ENCODE data around the gene FKBP5.
"Not testable (repeated sequence)": the region's sequence is repeated elsewhere in the genome, so short reads cannot be mapped to it uniquely, and the experiment has no call there.

The FKBP5 gene

DNA sequence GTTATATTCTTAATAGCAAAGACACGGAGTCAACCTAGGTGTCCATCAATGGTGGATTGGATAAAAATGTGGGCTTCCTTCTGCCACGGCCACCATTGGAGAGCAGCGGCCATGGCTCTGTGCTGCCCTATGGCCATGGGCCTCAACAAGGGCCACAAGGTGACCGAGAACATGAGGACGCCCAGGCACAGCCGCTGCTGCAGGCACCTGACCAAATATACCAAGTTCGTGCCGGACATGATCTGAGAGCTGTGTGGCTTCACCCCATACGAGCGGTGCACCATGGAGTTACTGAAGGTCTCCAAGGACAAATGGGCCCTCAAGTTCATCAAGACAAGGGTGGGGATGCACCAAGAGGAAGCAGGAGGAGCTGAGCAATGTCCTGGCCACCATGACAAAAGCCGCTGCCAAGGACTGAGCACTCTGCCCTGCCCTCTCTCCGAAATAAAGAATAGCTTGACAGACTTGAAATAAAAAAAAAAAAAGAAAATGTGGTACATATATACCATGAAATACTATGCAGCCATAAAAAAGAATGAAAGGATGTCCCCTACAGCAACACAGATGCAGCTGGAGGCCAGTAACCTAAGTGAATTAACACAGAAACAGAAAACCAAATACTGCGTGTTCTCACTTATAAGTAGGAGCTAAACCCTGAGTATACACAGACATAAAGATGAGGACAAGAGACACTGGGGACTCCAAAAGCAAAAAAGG is 81.0 kb downstream of the FKBP5 start:
- DNase-seq: no peak

DNA sequence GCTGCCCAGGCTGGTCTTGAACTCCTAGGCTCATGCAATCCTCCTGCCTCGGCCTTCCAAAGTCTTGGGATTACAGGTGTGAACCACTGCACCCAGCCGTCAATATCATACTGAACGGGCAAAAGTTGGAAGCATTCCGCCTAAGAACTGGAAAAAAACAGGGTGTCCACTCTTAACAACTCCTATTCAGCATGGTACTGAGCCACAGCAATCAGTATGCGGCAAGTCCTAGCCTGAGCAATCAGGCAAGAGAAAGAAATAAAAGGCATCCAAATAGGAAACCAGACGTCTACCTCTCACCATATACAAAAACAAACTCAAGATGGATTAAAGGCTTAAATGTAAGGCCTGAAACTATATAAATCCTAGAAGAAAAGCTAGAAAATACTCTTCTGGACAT is 83.1 kb downstream of the FKBP5 start:
- DNase-seq: no peak

DNA sequence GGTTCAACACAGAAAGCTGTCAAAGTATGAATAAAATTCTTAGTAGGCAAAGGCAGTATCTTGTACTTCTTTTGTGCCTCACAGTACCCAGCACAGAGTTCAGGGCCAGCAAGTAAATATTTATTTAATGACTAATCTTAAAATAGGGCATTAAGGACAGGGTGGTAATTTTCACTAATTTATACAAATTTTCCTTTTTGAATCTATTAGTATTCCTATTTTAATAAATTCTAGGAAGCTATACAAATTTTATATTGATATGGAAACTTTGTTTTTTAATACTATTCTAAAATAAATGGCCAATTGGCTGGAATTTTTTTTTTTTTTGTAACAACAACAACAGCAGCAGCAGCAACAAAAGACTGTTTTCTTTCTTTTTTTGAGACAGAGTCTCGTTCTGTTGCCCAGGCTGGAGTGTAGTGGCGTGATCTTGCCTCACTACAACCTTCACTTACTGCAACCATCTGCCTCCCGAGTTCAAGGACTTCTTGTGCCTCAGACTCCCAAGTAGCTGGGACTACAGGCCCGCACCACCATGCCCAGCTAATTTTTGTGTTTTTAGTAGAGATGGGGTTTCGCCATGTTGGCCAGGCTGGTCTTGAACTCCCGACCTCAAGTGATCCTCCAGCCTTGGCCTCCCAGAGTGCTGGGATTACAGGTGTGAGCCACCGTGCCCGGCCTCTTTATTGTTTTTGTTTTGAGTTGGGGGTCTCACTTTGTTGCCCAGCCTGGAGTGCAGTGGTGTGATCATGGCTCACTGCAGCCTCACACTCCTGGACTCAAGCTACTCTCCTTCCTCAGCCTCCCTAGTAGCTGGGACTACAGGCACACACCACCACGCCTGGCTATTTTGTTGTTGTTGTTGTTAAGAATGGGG is 85.2 kb downstream of the FKBP5 start:
- DNase-seq: no peak

GRCh38 chr6:35602133-35602946 is 86.4 kb downstream of the FKBP5 start:
- no peak for DNase-seq

- no peak for DNase-seq
Measured at GRCh38 chr6:35601331-35602132, 87.2 kb downstream of the FKBP5 start.

- DNase-seq: no peak
Measured at GRCh38 chr6:35600659-35601125, 88.0 kb downstream of the FKBP5 start.

GRCh38 chr6:35599761-35600658 is 88.7 kb downstream of the FKBP5 start:
- DNase-seq: no peak

DNA sequence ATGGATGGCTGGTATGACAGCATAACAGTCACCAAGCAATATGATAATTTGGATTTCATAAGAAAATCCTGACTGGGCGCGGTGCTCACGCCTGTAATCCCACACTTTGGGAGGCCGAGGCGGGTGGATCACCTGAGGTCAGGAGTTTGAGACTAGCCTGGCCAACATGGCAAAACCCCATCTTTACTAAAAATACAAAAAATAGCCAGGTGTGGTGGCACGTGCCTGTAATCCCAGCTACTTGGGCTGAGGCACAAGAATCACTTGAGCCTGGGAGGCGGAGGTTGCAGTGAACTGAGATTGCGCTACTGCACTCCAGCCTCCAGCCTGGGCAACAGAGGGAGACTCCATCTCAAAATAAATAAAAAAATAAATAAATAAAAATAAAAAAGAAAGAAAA is 90.1 kb downstream of the FKBP5 start:
- not testable (repeated sequence) for DNase-seq

DNA sequence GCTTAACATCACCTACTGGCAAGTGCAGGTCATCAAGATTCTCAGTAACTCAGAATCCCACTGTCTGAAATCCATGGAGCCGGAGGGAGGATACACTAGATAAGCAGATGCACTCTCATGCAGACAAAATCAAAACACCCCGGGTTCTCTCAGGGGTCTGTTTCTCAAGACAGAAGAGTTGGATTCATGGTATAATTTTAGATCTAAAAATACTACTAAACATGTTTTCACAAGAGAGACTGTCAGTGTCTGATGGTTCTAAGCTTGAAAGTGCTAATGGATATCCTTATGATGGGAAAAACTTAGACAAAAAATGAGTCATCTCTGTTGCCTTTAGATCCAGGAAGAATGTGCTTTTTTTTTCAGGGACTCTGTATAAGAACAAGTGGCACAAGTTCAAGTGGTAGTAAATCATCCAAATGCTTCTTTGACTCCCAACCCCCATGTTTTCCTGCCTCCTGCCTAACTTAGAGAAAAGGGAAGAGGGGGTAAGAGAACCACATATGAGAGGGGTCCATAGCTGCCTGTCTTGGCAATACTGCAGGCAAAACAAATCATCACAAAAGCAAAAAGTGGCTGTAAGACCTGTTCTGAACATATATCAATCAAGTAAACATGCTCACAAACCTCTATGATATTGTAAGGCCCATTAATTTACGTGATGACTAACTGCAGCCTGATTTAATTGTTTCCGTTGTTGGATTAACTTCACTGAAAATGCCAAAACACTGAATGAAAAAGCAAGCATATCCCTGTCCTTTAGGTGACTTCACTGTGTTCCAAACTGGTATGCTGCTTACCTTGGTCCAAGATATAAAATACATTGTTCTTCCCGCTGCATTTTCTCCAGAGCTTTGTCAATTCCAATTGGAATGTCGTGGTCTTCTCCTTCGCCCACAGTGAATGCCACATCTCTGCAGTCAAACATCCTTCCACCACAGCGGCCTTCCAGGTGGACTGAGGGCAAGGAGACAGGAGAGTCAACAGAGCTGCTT is 92.0 kb downstream of the FKBP5 start:
- DNase-seq: no peak

GRCh38 chr6:35594503-35595186 is 94.1 kb downstream of the FKBP5 start:
- DNase-seq: no peak

DNA sequence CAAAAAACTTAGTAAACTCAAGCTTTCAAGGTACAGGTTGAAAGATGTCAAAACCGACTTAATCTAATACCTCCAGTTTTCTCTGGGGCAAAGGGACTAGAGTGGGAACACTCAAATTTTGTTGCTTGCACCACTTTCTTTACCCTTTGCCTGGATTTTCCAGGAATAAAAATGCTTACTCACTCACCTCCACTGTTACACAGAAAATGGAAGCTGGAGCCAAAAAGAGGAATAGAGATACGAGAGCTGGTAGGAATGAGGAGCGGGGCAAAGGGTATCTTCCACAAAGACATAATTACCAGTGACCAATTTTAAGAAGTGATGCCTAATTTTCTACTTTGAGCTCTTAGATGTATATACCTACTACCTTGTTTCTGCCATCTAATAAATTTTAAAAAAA is 96.5 kb downstream of the FKBP5 start:
- no peak for DNase-seq

DNA sequence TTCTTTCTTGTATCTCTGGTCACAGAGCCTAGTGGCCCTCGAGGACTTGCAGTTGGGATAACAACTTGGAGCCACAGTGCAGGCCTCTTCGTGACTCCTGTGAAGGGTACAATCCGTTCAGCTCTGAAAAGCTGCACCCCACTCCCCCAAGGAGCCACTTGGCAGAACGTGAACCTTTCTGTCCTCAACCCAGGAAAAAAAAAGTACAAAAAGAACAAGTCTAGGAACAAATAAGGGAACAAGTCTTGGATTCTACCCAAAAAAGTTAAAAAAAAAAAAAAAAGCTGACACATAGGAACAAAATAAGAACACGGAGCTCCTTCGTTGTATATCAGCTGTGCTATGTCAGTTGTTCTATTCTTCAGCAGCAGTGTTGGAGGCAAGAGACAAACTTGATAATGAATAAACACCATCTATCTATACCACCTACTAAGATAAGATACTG is 98.1 kb downstream of the FKBP5 start:
- DNase-seq: no peak

- DNase-seq: no peak
Measured at GRCh38 chr6:35589904-35590303, 98.8 kb downstream of the FKBP5 start.

- no peak for DNase-seq
Measured at GRCh38 chr6:35589201-35589739, 99.4 kb downstream of the FKBP5 start.

DNA sequence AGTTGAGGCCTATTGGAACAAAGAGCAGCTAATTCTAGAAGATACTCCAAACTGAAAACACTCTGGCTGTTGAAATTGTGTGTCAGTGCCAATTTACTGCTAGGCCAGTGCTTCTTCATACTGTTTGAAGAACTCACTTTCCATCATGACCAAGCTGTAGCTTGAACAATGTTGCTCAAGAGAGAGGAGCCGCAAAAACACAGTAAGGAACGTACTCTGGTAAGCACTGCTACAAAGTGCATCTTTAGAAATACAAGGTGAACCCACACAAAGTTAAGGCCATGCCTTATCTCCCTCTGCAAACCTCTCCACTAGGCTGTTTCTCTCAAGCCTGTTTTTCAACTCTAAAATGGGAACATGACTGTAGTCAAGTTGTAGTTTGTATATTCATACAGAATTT is 101.5 kb downstream of the FKBP5 start:
- DNase-seq: no peak

- no peak for DNase-seq
Measured at GRCh38 chr6:35586542-35586941, 102.2 kb downstream of the FKBP5 start.

GRCh38 chr6:35585658-35586057 is 103.1 kb downstream of the FKBP5 start:
- no peak for DNase-seq

- no peak for DNase-seq
Measured at GRCh38 chr6:35583893-35584688, 104.6 kb downstream of the FKBP5 start.
